ENCODE results near the gene CDH12.

DNA sequence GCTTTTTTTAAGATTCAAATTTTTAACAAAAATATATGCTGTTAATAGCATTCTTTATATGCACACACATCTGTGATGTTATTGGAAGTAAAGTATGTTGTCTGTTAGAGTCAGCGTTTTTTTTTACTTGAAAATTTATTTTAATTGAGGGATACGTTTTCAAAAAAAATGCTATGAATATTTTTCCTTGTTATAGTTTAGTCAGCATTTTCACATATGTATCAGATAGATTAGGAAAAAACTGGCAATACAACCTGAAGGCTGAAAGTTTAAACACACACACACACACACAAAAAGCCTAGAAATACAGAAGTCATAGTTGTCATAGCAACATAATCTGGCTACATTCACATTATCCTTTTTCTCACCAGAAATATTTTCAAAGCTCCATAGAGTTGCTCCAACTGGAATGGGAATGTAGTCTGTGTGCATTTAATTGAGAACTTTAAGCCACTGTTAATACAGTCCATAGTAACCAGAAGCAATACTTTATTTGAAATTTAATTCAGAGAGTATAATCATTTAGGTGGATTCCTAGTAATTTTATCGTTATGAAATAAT is 116.6 kb downstream of the CDH12 start:
- TF ChIP-seq CTCF (IDR thresholded peaks at IDR 0.05) (no peak), EP300 (IDR thresholded peaks at IDR 0.05) (no peak), POLR2AphosphoS5 (IDR thresholded peaks at IDR 0.05) (no peak)

All from gastroesophageal sphincter (tissue), 3 donors.